ENCODE measurements around the gene SPHKAP.

Gene SPHKAP

DNA sequence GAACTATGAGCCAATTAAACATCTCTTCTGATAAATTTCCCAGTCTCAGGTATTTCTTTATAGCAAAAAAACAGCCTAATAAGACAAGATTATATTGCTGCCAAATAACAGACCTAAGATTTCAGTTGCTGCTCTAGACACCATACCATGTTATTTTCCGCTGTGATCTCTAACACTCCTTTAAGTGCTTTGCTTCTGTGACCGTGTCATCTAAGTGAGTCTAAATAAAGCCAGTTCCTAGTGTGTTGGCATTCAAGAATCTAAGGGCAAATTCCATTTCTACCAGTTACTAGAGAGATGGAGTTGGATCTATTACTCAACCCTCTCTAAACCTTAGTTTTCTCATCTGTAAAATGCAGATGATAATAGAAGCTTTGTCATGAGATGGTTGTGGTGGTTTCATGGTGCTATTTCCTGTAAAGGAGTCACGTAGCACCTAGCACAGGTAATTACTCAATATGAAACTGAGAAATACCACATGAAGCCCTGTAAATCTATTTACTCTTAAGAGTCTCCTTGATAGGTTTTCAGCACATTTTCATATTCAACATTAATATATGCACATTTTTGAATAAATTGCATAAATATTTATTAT is 40.5 kb downstream of the SPHKAP start:
- TF ChIP-seq POLR2AphosphoS5 (IDR thresholded peaks at IDR 0.05; ENCODE audit: low read depth, low read length), result no peak
- TF ChIP-seq POLR2A (IDR thresholded peaks at IDR 0.05; ENCODE audit: low read depth, low read length), result no peak
- no peak for TF ChIP-seq TAF1 (IDR thresholded peaks at IDR 0.05; ENCODE audit: borderline replicate concordance, low read depth, low read length)
- FAIRE-seq (no peak), DNase-seq (ENCODE audit: insufficient read length) (no peak)

DNA sequence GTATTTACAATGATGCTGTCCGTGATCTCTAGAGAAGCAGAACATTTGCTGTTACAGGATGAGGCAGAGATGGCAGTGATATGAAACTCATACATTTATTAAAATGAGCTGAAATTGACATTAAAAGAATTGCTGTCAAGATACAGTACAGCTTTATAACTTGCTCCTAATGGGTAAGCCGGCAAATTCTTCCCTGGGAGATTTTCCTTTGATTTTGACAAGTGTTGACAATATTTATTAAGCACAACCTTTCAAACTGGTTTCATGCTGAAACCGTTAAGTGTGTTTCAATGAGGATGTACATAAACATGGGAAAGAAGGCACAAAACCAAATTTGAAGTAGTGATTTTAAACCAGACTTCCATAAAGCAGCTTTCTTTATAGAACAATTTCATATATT is 45.5 kb downstream of the SPHKAP start:
- TF ChIP-seq POLR2A (IDR thresholded peaks at IDR 0.05; ENCODE audit: low read depth, low read length) (no peak), TAF1 (IDR thresholded peaks at IDR 0.05; ENCODE audit: borderline replicate concordance, low read depth, low read length) (no peak), POLR2AphosphoS5 (IDR thresholded peaks at IDR 0.05; ENCODE audit: low read depth, low read length) (no peak)
- no peak for DNase-seq (ENCODE audit: insufficient read length)
- FAIRE-seq, result no peak

DNA sequence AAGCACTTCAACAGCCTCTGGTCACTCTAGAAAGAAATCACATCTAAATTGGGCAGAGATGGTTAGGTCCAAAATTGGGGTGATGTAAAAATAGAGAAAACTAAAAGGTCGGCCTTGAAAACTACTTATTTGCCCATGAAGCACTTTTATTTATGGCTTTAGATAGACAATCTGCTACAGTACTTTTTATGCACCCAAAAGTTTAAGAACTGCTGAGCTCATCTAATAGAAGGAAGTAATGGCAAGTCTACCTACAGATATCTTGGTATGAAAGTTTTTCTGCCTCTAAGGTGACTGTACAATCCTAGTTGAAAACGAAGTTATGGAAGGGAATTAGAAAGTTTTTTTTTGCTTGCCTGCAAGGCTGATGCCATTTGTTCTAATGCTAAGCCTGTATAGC is 46.2 kb downstream of the SPHKAP start:
- TF ChIP-seq TAF1 (IDR thresholded peaks at IDR 0.05; ENCODE audit: borderline replicate concordance, low read depth, low read length), result no peak
- TF ChIP-seq POLR2A (IDR thresholded peaks at IDR 0.05; ENCODE audit: low read depth, low read length), result no peak
- no peak for TF ChIP-seq POLR2AphosphoS5 (IDR thresholded peaks at IDR 0.05; ENCODE audit: low read depth, low read length)
- DNase-seq (ENCODE audit: insufficient read length), result no peak

DNA sequence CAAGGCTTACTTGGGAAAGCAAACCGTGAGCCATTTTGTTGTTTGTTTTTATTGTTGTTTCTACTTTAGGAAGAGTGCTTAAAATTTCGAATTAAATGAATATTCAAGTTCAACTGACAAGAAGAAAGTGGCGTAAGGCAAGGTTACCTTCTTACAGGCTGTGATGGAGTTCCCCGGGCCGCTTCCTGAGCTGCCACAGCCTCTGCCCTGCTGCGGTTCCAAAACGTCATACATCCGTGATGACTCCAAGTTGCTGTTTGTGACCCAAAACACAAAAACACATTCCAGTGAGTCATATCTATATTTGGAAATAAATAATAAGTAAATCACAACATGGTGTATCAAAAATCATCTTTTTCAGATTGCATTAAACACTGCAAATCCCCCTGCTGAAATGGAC is 49.7 kb downstream of the SPHKAP start:
- no peak for TF ChIP-seq TAF1 (IDR thresholded peaks at IDR 0.05; ENCODE audit: borderline replicate concordance, low read depth, low read length)
- TF ChIP-seq POLR2A (IDR thresholded peaks at IDR 0.05; ENCODE audit: low read depth, low read length), result no peak
- no peak for TF ChIP-seq POLR2AphosphoS5 (IDR thresholded peaks at IDR 0.05; ENCODE audit: low read depth, low read length)
- FAIRE-seq, result no peak
- DNase-seq (ENCODE audit: insufficient read length), result no peak

More for the DNA sequence above, 46.2 kb downstream of the SPHKAP start:
- FAIRE-seq, result no peak

DNA sequence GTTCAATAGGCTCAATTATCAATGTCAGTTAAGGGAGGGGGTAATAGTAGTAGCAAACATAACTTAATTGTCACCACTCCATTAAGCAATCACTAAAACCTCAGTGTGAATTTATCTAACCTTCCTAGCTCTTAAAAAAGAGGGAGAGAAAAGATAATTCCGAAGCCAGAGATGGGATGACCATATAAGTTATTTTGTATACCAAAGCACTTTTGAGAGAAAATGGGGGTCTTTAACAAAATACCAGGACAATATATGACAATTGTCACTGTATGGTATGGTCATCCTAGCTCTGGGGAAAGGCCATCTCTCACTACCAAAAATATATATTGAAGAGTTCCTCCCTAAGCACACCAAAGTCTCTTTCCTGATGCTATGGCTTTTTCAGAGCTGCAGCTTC is 55.1 kb downstream of the SPHKAP start:
- DNase-seq (ENCODE audit: insufficient read length) (no peak), FAIRE-seq (no peak)
- TF ChIP-seq TAF1 (IDR thresholded peaks at IDR 0.05; ENCODE audit: borderline replicate concordance, low read depth, low read length) (no peak), POLR2A (IDR thresholded peaks at IDR 0.05; ENCODE audit: low read depth, low read length) (no peak), POLR2AphosphoS5 (IDR thresholded peaks at IDR 0.05; ENCODE audit: low read depth, low read length) (no peak)

DNA sequence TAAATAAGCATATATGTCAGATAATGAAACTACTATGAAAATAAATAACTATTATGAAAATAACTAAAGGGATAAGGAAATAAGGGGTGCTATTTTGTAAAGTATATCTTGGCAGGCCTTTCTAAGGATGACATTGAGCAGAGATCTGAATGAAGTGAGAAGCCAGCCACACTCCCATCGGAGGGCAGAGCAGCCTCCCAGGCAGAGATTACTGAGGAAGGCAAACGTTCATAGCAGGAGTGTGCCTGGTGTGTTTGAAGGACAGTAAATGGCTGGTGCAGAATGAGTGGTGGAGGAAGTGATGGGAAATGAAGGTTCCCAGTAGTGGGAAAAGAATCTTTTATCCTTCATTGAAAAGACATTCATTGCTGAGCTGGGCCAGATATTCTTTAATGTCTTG is 62.5 kb downstream of the SPHKAP start:
- TF ChIP-seq TAF1 (IDR thresholded peaks at IDR 0.05; ENCODE audit: borderline replicate concordance, low read depth, low read length), result no peak
- TF ChIP-seq POLR2A (IDR thresholded peaks at IDR 0.05; ENCODE audit: low read depth, low read length), result no peak
- TF ChIP-seq POLR2AphosphoS5 (IDR thresholded peaks at IDR 0.05; ENCODE audit: low read depth, low read length), result no peak
- DNase-seq (ENCODE audit: insufficient read length) (no peak), FAIRE-seq (no peak)

DNA sequence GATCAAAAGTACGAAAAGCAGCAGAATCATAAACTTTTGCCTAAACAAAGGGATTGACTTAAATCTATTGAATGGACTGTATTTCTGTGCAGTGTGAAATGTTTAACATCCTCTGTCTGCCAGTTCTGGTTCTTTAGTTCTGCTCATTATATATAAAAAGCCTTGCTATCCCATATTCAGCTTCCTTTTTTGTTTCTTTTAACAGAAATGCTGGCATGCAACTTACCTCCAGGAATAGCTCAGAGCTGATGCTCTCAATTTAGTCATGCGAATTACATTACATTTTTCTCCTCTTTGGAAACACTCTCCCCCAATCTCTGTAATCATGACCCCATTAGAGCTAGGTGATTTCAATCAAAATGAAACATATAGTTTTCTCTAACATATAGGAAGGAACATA is 73.6 kb downstream of the SPHKAP start:
- no peak for FAIRE-seq
- TF ChIP-seq POLR2AphosphoS5 (IDR thresholded peaks at IDR 0.05; ENCODE audit: low read depth, low read length) (no peak), TAF1 (IDR thresholded peaks at IDR 0.05; ENCODE audit: borderline replicate concordance, low read depth, low read length) (no peak), POLR2A (IDR thresholded peaks at IDR 0.05; ENCODE audit: low read depth, low read length) (no peak)

DNA sequence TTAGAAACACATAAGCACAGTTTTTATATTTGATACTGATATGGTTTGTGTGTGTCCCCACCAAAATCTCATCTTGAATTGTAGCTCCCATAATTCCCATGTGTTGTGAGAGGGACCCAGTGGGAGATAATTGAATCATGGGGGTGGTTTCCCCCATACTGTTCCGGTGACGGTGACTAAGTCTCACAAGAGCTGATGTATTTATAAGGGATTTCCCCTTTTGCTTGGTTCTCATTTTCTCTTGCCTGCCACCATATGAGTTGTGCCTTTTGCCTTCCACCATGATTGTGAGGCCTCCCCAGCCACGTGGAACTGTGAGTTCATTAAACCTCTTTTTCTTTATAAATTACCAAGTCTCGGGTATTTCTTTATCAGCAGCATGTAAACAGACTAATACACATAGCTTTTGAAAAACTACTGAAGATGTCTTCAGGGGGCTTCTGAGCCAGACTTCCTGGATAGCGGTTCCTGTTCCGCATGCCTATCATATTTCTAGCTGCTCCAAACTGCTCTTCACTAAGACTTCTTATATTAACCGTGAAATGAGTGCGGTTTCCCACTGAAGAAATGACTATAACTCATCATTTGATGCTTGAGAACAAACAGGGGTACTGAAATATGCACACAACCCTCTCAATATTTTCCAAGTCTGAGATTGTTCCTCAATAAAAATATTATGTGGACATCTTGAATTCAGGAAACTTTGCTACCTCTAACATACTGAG is 75.8 kb downstream of the SPHKAP start:
- FAIRE-seq, result no peak
- DNase-seq (ENCODE audit: insufficient read length), result no peak
- TF ChIP-seq POLR2AphosphoS5 (IDR thresholded peaks at IDR 0.05; ENCODE audit: low read depth, low read length) (no peak), POLR2A (IDR thresholded peaks at IDR 0.05; ENCODE audit: low read depth, low read length) (no peak), TAF1 (IDR thresholded peaks at IDR 0.05; ENCODE audit: borderline replicate concordance, low read depth, low read length) (no peak)

More for the DNA sequence above, 73.6 kb downstream of the SPHKAP start:
- no peak for DNase-seq (ENCODE audit: insufficient read length)

DNA sequence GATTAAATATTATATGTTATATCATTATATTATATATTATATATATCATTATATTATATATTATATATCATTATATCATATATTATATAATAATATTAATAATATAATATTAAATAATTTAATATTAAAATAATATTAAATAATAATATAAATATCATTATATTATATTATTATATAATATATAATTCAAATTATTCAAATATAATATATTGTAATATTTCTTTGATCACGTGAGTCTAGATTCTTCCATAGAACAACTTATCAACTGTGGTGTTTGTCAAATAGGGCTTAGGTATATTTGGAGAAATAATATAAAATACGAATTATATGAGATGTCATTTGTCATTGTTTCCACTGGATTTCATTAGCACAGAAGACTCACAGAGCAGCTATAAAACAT is 77.3 kb downstream of the SPHKAP start:
- no peak for TF ChIP-seq POLR2A (IDR thresholded peaks at IDR 0.05; ENCODE audit: low read depth, low read length)
- no peak for TF ChIP-seq POLR2AphosphoS5 (IDR thresholded peaks at IDR 0.05; ENCODE audit: low read depth, low read length)
- no peak for TF ChIP-seq TAF1 (IDR thresholded peaks at IDR 0.05; ENCODE audit: borderline replicate concordance, low read depth, low read length)
- FAIRE-seq, result no peak
- no peak for DNase-seq (ENCODE audit: insufficient read length)

DNA sequence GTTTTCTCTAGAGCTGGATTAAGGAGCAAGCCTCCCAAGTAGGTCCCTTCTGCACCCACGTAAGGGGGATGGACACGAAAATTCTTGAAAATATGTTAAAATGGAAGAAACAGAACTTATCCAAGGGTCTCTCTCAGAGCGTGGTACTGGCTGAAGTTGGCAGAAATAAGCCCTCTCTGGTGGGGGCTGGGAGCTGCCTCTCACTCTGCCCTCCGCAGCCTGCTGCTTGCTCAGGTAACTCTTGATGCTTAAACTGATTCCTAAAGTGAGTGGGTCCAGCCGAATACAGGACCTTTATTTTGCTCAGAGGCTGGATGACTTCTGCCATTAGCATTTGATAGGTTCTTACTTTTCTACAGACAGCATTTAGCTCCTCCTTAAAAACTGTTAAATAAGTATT is 78.1 kb downstream of the SPHKAP start:
- FAIRE-seq (no peak), DNase-seq (ENCODE audit: insufficient read length) (no peak)
- TF ChIP-seq POLR2AphosphoS5 (IDR thresholded peaks at IDR 0.05; ENCODE audit: low read depth, low read length), result no peak
- TF ChIP-seq TAF1 (IDR thresholded peaks at IDR 0.05; ENCODE audit: borderline replicate concordance, low read depth, low read length), result no peak
- no peak for TF ChIP-seq POLR2A (IDR thresholded peaks at IDR 0.05; ENCODE audit: low read depth, low read length)

DNA sequence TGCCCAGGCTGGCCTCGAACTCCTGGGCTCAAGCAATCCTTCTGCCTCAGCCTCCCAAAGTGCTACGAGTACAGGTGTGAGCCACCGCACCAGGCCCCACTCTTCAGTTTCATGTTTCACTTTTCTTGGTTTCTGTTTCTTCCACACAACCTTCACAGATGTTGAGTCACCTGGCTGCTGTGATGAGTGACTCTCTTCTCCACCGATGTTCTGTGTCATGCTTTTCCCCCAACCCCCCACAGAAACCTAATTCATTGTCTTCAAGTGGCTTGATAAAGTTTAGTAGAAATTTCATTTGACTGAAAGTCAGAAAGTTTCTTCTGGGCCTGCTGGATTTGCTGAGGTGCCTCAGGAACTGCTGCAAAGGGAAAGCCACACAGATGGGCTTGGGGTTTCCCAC is 78.5 kb downstream of the SPHKAP start:
- DNase-seq (ENCODE audit: insufficient read length) (no peak), FAIRE-seq (no peak)
- TF ChIP-seq TAF1 (IDR thresholded peaks at IDR 0.05; ENCODE audit: borderline replicate concordance, low read depth, low read length) (no peak), POLR2A (IDR thresholded peaks at IDR 0.05; ENCODE audit: low read depth, low read length) (no peak), POLR2AphosphoS5 (IDR thresholded peaks at IDR 0.05; ENCODE audit: low read depth, low read length) (no peak)

DNA sequence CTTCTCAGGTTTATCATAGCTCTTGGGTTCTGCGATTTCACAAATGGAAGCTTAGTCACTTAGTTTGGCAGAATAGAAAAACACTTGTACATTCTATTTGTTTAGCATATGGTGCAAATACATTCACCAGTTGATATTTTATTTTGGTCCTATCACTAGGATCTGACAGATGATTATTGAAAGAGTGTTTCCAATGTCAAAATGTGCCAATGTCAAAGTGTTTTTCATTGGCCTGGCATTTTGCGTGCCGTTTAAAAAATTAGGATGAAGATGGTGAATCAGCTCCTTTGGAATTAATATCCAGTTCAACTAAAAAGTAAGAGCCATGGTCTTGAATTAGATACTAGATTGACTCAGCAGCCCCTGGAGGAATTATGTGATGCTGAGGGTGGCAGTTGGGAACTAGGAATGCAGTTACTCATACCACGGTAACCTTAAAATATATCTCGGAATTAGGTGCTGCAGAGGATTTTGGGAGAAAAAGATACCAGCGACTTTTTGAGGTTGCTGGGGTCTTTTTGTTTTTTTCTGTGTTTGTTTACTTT is 87.0 kb downstream of the SPHKAP start:
- no peak for FAIRE-seq
- TF ChIP-seq POLR2A (IDR thresholded peaks at IDR 0.05; ENCODE audit: low read depth, low read length), result no peak
- TF ChIP-seq TAF1 (IDR thresholded peaks at IDR 0.05; ENCODE audit: borderline replicate concordance, low read depth, low read length), result no peak
- no peak for TF ChIP-seq POLR2AphosphoS5 (IDR thresholded peaks at IDR 0.05; ENCODE audit: low read depth, low read length)
- DNase-seq (ENCODE audit: insufficient read length), result no peak
